ENCODE measurements around the gene PLS1. TPM values are rescaled to one million over a fixed set of nuclear protein-coding genes. Genes with fewer than 3 reads are reported as not detected.

The PLS1 gene
- total RNA-seq, 4 donors from 2014 or later: 13.3 to 21.3 (median 16.8) TPM

DNA sequence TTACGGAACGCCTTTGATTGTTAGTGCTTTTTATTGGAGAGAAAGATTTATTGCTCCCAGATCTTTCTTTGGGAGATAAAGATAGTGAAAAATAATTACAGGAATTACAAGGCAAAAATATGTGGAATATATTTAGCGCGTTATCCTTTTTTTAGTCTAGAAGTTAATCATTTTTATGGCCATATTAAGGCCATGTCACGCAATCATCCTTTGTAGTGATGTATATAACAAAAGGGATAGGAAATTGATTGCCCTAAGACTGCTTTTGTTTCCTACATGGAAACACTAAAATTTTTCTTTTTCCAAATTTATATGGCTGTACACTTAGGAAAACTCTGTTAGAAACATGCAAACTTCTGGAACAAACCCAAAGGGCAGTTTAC, 129.2 kb downstream of the PLS1 start:
- intact Hi-C loops (cut with DNase I): loop anchor here (10.0 kb wide), 1 partner anchor 141 kb away; no protein-coding TSS in a partner anchor
- no peaks in the 10 kb centered on the region for H3K36me3 ChIP-seq
- H3K27ac ChIP-seq: no peak overlapping the region
- WGBS, 2 donors: 61 to 65% methylated on average over 5 of the region's 5 CpGs
- no peaks in the 10 kb centered on the region for H3K4me1 ChIP-seq
- no peak for DNase-seq
- H3K9me3 ChIP-seq: no peaks in the 10 kb centered on the region
- no peaks in the 10 kb centered on the region for H3K27me3 ChIP-seq
- peak overlapping the region in 1 of 3 donors; percentile 78 for H3K4me3 ChIP-seq (replicated peaks in 1 of 3)
- TF ChIP-seq, protein P1, sequence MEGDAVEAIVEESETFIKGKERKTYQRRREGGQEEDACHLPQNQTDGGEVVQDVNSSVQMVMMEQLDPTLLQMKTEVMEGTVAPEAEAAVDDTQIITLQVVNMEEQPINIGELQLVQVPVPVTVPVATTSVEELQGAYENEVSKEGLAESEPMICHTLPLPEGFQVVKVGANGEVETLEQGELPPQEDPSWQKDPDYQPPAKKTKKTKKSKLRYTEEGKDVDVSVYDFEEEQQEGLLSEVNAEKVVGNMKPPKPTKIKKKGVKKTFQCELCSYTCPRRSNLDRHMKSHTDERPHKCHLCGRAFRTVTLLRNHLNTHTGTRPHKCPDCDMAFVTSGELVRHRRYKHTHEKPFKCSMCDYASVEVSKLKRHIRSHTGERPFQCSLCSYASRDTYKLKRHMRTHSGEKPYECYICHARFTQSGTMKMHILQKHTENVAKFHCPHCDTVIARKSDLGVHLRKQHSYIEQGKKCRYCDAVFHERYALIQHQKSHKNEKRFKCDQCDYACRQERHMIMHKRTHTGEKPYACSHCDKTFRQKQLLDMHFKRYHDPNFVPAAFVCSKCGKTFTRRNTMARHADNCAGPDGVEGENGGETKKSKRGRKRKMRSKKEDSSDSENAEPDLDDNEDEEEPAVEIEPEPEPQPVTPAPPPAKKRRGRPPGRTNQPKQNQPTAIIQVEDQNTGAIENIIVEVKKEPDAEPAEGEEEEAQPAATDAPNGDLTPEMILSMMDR (IDR thresholded peaks at IDR 0.05): no peak
- TF ChIP-seq POLR2A (IDR thresholded peaks at IDR 0.05): no peak

DNA sequence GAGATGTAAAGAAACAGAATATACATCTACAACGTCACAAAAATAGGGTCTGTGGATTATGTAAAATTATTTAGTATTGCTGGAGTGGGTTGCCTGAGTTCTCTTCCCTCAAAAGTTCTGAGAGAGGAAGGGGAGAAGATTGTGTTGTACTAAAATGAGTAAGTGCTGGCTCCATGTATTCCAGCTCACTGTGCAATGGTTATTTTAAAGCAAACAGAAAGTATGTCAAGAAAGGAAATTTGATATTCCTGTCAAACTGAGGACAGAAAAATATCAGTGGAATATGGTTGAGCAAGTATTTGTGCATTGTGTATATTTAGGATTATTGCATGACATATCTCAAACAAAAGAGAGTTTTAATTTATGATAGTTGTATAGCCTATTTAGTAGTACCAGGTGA, 129.8 kb downstream of the PLS1 start:
- Histone ChIP-seq H3K9me3 (no peaks in the 10 kb centered on the region), H3K27me3 (no peaks in the 10 kb centered on the region), H3K4me1 (no peaks in the 10 kb centered on the region), H3K36me3 (no peaks in the 10 kb centered on the region), H3K4me3 (replicated peaks in 1 of 3) (no peak overlapping the region), H3K27ac (no peak overlapping the region)
- no peak for DNase-seq
- WGBS, 2 donors: 70 to 80% methylated on average over 1 of the region's 1 CpG
- intact Hi-C loops (cut with DNase I): loop anchor here (10.0 kb wide), 1 partner anchor 141 kb away; no protein-coding TSS in a partner anchor
- TF ChIP-seq, protein P1 (IDR thresholded peaks at IDR 0.05): no peak
- no peak for TF ChIP-seq POLR2A (IDR thresholded peaks at IDR 0.05)

DNA sequence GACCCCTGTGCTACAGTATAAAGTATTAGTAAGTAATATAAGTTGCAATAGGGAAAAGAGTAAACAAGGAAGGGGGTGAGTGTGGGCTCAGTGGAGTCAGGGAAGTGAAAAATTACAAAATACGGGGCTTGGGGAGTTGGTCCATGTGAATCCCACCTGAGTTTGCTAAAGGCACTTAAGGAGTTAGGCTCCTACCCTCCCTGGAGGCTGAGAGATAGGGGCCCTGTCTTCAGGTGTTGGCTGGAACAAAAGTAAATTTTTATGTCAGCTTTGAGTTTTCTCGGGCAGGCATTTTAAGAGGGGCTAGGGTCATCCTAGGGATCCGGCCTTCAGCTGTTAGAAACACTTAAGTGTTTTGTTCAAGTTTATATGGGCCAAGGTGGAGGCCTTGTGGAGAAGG, 135.9 kb downstream of the PLS1 start:
- Histone ChIP-seq H3K4me3 (replicated peaks in 1 of 3) (no peak overlapping the region), H3K27ac (no peak overlapping the region), H3K4me1 (no peaks in the 10 kb centered on the region), H3K9me3 (no peaks in the 10 kb centered on the region), H3K36me3 (no peaks in the 10 kb centered on the region), H3K27me3 (no peaks in the 10 kb centered on the region)
- intact Hi-C loops (cut with DNase I): no loop called here
- DNase-seq: no peak
- WGBS, 2 donors: 88% methylated on average over 3 of the region's 3 CpGs
- TF ChIP-seq, protein P1 (IDR thresholded peaks at IDR 0.05): no peak
- TF ChIP-seq POLR2A (IDR thresholded peaks at IDR 0.05): no peak

DNA sequence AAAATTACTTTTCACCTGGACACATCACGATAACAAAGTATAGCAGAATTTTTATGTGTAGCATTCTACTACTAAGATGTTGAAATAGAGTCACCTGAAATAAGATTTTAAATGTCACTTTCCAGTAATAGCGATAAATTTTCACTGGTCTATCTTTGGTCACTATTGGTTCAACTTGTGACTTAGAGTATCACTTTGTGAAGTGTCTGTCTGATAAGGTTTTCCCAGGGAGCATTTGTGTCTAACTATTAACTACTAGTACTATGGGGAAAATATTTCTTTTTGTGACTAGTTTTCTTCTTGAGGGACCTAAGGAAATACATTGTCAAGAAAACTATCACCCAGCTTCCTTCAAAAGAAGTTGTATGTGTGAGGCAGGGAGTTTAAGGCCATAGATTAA, 138.6 kb downstream of the PLS1 start:
- H3K27me3 ChIP-seq: no peaks in the 10 kb centered on the region
- no peak overlapping the region for H3K27ac ChIP-seq
- no peaks in the 10 kb centered on the region for H3K9me3 ChIP-seq
- DNase-seq: no peak
- TF ChIP-seq, protein P1 (IDR thresholded peaks at IDR 0.05): no peak
- TF ChIP-seq POLR2A (IDR thresholded peaks at IDR 0.05): no peak
- H3K4me3 ChIP-seq (replicated peaks in 1 of 3): no peak overlapping the region
- H3K36me3 ChIP-seq: no peaks in the 10 kb centered on the region
- 95 to 100% methylated on average over 2 of the region's 2 CpGs for WGBS, 2 donors
- intact Hi-C loops (cut with DNase I): no loop called here
- H3K4me1 ChIP-seq: no peaks in the 10 kb centered on the region

DNA sequence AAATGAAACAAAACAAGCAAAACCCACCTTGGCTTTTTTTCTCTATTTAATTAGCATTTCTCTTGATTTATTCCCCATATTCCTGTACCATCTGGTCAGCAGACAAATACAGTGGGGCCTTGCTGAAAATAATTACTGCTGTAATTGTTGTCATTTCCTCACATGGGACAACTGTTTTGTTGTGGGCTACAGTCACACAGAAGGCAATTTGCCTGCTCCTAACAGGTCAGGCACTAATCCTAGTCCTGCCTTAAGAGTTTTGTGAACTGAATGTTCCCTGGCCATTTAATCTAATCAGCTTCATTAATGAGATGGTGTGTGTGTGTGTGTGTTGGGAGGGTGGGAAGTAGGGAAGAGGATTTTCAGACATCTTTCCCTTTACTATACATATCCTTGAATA, 139.3 kb downstream of the PLS1 start:
- DNase-seq: no peak
- Histone ChIP-seq H3K4me3 (replicated peaks in 1 of 3) (no peak overlapping the region), H3K36me3 (no peaks in the 10 kb centered on the region), H3K9me3 (no peaks in the 10 kb centered on the region), H3K4me1 (no peaks in the 10 kb centered on the region), H3K27me3 (no peaks in the 10 kb centered on the region), H3K27ac (no peak overlapping the region)
- intact Hi-C loops (cut with DNase I): no loop called here
- no peak for TF ChIP-seq POLR2A (IDR thresholded peaks at IDR 0.05)
- TF ChIP-seq, protein P1 (IDR thresholded peaks at IDR 0.05): no peak
